ENCODE measurements around the gene CAPN10.

Gene CAPN10

DNA sequence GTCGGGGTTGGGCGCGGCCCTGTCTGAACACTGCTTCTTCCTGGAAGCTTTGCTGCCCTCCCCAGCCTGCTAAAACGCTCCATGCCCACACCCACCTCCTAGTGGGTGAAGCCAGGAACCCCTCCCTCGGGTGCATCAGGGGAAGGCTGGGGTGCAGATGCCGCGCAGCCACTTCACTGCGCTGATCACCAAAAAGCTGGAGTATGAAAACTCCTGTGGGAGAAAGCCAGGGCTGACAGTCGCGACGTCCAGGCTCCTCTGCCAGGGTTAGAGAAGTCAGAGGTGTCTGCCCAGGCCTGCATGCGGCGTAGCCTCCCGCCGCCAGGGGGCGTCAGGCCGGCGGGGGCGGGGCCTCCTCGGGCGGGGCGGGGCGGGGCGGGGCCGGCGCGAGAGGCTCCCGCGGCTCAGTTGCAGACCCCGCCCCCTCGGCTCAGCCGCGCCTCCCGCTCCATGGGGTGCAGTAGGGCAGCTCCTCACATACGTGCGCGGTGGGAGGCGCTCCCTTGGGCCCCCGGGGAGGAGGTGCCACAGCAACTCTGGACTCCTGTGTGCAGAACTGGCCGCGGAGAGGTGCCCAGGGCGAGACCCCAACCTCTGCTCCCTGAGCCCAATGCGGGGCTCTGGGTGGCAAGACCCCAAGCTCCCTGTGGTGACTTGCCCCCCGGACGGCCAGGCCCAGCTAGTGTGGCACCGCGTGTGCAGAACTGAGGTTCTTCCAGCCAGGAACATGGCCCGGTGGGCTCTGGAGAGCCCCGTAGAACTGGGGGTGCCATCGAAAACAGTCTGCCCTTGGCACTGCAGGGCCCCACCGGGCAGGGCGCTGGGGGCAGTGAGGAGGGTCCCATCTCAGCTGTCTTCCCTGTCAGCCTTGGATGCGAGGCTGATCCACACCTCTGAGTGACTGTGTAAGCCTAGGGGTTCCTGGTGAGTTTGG, 20.1 kb upstream of the CAPN10 start:
- Mint-ChIP-seq H3K4me1 (peaks cover 71% of the 10 kb centered on the region), H3K4me3 (peak overlapping the region; percentile 91), H3K36me3 (ENCODE audit: insufficient read depth) (peaks cover 32% of the 10 kb centered on the region), H3K27me3 (no peaks in the 10 kb centered on the region), H3K9me3 (no peaks in the 10 kb centered on the region), H3K27ac (ENCODE audit: low read depth) (peak overlapping the region; percentile 98)
- ATAC-seq (replicated peaks; ENCODE audit: extremely low read depth, poor library complexity, severe bottlenecking) (peak; percentile 59), DNase-seq (ENCODE audit: low spot score in 2 of 2) (peak; percentile 87 to 89)

DNA sequence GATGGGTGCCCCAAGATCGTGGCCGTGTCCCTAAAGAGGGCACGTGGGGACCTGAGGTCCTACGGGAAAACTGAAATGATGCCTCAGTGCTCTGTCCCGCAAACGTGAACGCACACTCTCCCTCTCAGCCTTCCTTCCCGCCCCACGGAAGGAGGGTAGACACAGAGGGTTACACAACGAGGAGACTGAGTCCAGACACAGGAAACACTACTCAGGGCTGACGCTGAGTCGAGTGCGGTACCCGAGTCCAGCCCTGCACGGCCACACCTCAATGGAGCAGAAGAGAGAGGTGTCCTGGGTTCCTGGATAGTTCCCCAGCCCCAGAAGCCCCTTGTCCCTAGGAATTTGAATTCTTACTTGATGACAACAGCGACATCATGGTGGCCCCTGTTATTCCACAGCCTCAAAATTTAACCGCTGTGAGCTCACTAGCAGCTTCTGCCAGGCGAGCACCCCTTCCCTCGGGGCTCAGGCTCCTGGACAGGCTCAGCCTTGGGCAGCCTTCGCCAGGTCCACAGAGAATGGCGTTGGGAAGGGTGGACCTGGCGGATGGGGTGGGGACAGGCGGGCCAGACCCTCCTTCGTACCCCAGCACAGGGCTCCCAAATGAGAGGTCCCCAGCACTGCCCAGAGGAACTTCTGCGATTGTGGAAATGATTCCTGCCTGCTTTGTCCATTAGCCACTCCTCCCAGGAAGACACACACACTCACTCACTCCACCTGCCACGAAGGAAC, 19.2 kb upstream of the CAPN10 start:
- no peaks in the 10 kb centered on the region for H3K9me3 Mint-ChIP-seq
- H3K36me3 Mint-ChIP-seq (ENCODE audit: insufficient read depth): peaks cover 31% of the 10 kb centered on the region
- H3K27me3 Mint-ChIP-seq: no peaks in the 10 kb centered on the region
- H3K4me1 Mint-ChIP-seq: peaks cover 74% of the 10 kb centered on the region
- DNase-seq (ENCODE audit: low spot score in 2 of 2) (peak in 1 of 2 donors; percentile 19), ATAC-seq (replicated peaks; ENCODE audit: extremely low read depth, poor library complexity, severe bottlenecking) (no peak)
- peak overlapping the region; percentile 91 for H3K4me3 Mint-ChIP-seq
- peak overlapping the region; percentile 98 for H3K27ac Mint-ChIP-seq (ENCODE audit: low read depth)

DNA sequence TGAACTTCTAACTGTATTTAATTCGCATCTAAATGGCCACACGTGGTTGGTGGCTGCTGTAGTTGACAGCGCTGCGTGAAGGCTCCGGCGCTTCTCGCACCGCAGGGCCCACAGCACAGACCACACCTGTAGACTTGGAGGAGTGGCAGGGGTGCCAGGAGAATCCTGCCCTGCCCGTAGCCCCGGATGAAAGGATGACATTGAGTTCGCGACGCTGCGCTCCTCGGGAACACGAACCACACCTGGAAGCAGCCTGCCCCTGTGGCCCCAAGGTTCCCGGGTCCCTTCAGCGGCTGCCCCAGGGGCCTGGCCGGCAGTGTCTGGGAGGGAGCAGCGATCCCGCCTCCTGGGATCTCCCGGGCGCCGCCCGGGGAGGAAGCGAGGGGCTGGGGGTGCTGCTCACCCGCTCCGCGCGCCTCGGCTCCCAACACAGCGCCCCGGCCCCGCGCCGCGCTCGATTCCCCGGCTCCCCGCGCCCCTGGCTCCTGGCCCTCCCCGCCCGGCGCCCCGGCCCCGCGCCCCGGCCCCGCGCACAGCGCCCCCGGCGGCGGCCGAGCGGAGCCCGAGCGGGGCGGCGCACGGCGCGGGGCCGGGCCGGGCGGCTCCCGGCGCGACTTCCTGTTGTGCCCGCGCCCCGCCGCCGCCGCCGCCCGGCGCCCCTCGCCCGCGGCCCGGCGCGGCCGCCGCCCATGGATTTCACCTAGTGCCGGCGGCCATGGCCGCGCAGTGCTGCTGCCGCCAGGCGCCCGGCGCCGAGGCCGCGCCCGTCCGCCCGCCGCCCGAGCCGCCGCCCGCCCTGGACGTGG, 18.5 kb upstream of the CAPN10 start, which contains the start of gene RNPEPL1:
Gene RNPEPL1, plus strand, starts transcription at position 613 of the 806 bp plus-strand sequence. Its CDS starts 103 bp downstream, at position 716.
- Mint-ChIP-seq H3K27me3 (no peaks in the 10 kb centered on the region), H3K4me3 (peak within 1 kb of the TSS; percentile 91), H3K9me3 (no peaks in the 10 kb centered on the region), H3K36me3 (ENCODE audit: insufficient read depth) (peaks cover 31% of the 10 kb centered on the region), H3K4me1 (peaks cover 78% of the 10 kb centered on the region), H3K27ac (ENCODE audit: low read depth) (peak within 1 kb of the TSS; percentile 98)
- ATAC-seq (replicated peaks; ENCODE audit: extremely low read depth, poor library complexity, severe bottlenecking) (peak; percentile 2), DNase-seq (ENCODE audit: low spot score in 2 of 2) (peak; percentile 39 to 44)

DNA sequence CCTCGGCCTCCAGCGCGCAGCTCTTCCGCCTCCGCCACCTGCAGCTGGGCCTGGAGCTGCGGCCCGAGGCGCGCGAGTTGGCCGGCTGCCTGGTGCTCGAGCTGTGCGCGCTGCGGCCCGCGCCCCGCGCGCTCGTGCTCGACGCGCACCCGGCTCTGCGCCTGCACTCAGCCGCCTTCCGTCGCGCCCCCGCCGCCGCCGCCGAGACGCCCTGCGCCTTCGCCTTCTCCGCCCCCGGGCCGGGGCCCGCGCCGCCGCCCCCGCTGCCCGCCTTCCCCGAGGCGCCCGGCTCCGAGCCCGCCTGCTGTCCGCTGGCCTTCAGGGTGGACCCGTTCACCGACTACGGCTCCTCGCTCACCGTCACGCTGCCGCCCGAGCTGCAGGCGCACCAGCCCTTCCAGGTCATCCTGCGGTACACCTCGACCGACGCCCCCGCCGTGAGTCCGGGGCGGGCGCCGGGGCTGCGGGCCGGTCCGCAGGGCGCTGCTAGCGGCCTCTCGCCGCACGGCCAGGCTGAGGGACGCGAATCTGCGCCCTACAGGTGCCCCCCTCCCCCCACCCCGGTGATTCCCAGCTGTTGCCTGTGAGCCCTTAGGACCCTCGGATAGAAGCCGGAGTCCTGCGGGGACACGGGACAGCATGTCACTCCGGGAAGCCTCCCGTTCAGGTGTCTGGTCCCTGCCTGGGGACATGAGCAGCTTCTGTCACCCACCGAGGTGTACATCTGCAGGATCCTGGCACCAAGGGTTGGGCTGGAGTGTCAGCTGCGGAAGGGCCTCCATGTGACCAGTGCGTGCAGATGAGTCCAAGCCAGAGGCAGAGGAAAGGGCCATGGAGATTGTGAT, 17.6 kb upstream of the CAPN10 start:
- peaks cover 71% of the 10 kb centered on the region for H3K4me1 Mint-ChIP-seq
- peak; percentile 44 to 56 for DNase-seq (ENCODE audit: low spot score in 2 of 2)
- H3K36me3 Mint-ChIP-seq (ENCODE audit: insufficient read depth): peaks cover 30% of the 10 kb centered on the region
- H3K9me3 Mint-ChIP-seq: no peaks in the 10 kb centered on the region
- no peaks in the 10 kb centered on the region for H3K27me3 Mint-ChIP-seq
- no peak for ATAC-seq (replicated peaks; ENCODE audit: extremely low read depth, poor library complexity, severe bottlenecking)
- peak overlapping the region; percentile 36 for H3K27ac Mint-ChIP-seq (ENCODE audit: low read depth)
- H3K4me3 Mint-ChIP-seq: peak overlapping the region; percentile 84

DNA sequence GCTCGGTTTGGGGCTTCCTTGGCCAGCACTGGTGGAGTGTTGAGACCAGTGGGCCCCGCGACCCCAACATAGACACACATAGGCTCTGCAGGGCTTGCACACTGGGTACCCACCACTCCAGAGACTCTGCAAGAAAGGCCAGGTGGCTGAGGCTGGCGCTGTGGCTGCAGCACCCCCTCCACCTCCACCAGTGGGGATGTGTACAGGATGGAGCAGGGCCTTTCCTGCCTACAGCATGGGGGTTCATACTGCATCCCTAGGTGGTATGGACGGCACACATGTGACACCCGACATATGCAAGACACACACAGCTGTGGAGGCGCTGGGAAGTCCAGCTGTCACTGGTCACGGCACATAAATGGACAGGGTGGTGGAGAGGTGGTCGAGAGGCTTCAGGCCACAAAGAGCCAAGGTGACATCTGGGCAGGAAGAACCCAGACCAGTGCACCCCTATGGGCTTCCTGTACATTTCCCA, 17.0 kb upstream of the CAPN10 start:
- Mint-ChIP-seq H3K27me3 (no peaks in the 10 kb centered on the region), H3K4me1 (peaks cover 65% of the 10 kb centered on the region), H3K36me3 (ENCODE audit: insufficient read depth) (peaks cover 30% of the 10 kb centered on the region), H3K4me3 (peak overlapping the region; percentile 84), H3K27ac (ENCODE audit: low read depth) (peak overlapping the region; percentile 36), H3K9me3 (no peaks in the 10 kb centered on the region)
- ATAC-seq (replicated peaks; ENCODE audit: extremely low read depth, poor library complexity, severe bottlenecking) (no peak), DNase-seq (ENCODE audit: low spot score in 2 of 2) (no peak)

DNA sequence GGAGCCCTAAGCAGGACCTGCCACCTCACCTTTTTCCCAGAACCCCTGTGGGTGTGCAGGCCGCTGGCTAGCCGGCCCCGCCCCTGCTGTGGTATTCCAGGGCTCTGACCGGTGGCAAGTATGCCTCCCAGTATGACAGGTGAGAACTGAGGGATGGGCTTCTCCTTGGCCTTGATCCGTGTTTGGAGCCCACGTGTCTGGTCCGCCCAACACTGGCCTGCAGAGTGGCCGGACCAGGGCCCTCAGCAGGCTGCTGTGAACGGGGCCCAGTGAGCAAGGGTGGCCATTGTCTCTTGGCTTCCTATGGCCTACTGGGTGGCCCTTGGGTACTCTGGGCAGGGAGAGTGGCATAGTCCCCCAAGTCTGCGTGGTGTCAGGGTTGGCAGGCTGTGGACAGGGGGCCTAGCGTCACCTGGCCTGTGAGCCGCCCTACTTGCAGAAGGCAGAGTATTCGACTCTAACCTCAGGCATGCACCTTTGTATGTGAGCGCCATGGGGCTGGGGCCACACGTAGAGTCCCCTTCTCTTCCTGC, 16.5 kb upstream of the CAPN10 start:
- peak overlapping the region; percentile 84 for H3K4me3 Mint-ChIP-seq
- H3K27ac Mint-ChIP-seq (ENCODE audit: low read depth): peak overlapping the region; percentile 36
- peaks cover 25% of the 10 kb centered on the region for H3K36me3 Mint-ChIP-seq (ENCODE audit: insufficient read depth)
- ATAC-seq (replicated peaks; ENCODE audit: extremely low read depth, poor library complexity, severe bottlenecking) (no peak), DNase-seq (ENCODE audit: low spot score in 2 of 2) (no peak)
- no peaks in the 10 kb centered on the region for H3K9me3 Mint-ChIP-seq
- H3K4me1 Mint-ChIP-seq: peaks cover 60% of the 10 kb centered on the region
- no peaks in the 10 kb centered on the region for H3K27me3 Mint-ChIP-seq

DNA sequence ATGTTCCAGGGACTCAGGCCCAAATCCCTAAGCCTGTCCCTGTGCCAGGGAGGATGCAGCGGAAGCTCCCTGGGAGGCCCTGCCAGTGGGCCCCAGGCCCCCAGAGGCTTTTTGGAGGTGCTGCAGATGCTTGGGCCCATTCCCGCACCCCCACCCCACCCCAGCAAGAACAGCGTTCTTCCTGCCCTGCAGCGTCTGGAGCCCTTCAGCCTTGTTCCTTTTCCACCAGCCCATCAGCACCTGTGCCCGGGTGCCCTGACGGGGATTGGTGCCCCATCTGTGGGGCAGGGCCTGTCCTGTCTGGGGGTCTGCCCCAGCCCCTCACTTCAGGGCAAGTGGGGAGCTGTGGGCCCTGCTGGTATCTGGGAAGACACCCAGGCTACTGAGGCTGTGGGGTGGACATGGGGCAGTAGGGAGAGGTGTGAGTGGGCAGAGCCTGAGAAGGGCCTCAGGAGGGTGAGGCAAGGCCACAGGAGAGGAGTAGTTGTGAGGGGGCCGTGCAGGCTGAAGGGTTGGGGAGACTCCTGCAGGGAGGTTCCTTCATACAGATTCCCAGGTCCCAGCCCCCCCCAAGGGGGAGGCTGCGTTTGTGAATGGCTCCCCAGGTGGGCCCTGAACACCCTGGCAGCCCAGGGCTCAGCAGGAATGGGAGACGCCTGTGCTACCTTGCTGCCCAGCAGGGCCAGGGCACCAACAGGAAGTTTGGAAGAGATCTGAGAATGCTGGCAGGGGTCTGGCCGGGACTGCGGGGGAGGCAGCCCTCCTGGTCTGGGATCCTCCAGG, 15.8 kb upstream of the CAPN10 start:
- H3K36me3 Mint-ChIP-seq (ENCODE audit: insufficient read depth): peaks cover 19% of the 10 kb centered on the region
- H3K27ac Mint-ChIP-seq (ENCODE audit: low read depth): peak overlapping the region; percentile 62
- ATAC-seq (replicated peaks; ENCODE audit: extremely low read depth, poor library complexity, severe bottlenecking): no peak

DNA sequence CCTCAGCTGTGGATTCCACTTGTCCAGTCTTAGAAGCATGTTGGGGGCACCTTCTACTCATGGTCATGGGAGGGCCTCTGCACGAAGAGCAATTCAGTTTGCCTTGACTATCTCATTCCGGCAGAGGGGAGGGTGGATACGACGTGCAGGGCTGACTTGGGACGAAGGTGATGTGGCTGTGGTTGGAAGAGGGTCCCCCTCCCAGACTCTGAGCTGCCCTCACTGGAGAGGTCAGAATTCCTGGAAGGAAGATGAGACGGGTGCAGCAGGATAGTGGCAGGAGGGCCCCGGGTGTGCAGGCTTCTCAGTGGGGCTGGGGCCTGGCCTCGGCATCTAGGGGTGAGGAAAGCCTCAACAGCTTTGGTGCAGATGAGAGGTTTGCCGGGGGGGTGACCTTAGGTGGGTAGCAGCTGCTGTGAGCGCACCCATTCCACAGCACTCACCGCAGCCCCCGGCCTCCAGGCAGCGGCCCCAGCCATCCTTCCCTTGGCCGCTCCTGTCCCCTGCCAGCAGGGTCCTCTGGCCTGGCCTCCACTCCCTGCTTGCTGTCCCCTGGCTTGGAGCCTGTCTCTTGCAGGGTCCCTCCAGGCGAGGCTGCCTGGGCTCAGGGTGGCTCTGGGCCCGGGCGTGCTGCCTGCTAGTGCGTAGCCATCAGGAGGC, 15.1 kb upstream of the CAPN10 start:
- Mint-ChIP-seq H3K27me3 (no peaks in the 10 kb centered on the region), H3K4me3 (peak overlapping the region; percentile 84), H3K9me3 (no peaks in the 10 kb centered on the region), H3K27ac (ENCODE audit: low read depth) (peak overlapping the region; percentile 62), H3K4me1 (peaks cover 46% of the 10 kb centered on the region), H3K36me3 (ENCODE audit: insufficient read depth) (peaks cover 17% of the 10 kb centered on the region)
- no peak for DNase-seq (ENCODE audit: low spot score in 2 of 2)
- ATAC-seq (replicated peaks; ENCODE audit: extremely low read depth, poor library complexity, severe bottlenecking): no peak

More for the DNA sequence above, 15.8 kb upstream of the CAPN10 start:
- Mint-ChIP-seq H3K4me1 (peaks cover 53% of the 10 kb centered on the region), H3K4me3 (peak overlapping the region; percentile 84), H3K27me3 (no peaks in the 10 kb centered on the region), H3K9me3 (no peaks in the 10 kb centered on the region)
- DNase-seq (ENCODE audit: low spot score in 2 of 2): no peak

DNA sequence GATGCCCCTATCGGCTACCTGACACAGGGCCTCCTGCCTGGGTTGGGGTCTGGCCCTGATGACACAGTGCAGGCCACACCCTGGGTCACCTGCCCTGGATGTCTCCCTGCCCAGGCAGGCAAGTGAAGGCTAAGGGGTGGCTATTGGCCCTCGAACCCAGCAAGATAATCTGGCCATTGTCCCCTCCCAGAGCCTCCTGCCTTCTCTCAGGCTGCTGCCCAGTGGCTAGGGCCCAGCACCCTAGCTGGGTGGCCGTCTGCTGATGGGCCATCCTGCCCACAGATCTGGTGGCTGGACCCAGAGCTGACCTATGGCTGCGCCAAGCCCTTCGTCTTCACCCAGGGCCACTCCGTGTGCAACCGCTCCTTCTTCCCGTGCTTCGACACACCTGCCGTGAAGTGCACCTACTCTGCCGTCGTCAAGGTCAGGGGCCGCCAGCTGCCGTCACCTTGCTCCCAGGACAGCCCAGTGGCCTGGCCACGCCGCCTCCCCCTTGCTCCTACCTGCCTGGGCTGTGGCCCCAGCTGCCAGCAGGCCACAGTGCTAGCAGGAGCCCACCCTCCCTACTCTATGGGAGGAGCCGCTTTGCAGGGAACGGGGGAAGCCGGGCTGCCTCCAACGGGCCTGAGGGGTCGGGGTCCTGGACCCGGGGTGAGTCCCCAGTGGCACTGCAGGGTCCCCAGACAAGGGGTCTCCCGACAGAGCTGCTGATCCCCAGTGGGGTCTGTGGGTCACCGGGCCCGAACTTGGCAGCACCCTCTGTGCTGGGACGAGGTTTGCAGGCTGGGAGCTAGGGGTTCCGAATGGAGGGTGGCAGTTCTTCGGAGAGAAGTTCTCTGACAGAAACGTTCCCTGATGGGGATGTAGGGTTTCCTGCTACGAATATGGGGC, 14.1 kb upstream of the CAPN10 start:
- H3K27ac Mint-ChIP-seq (ENCODE audit: low read depth): no peak overlapping the region
- no peak overlapping the region for H3K4me3 Mint-ChIP-seq
- H3K27me3 Mint-ChIP-seq: no peaks in the 10 kb centered on the region
- H3K9me3 Mint-ChIP-seq: no peaks in the 10 kb centered on the region
- H3K4me1 Mint-ChIP-seq: peaks cover 39% of the 10 kb centered on the region
- no peak for ATAC-seq (replicated peaks; ENCODE audit: extremely low read depth, poor library complexity, severe bottlenecking)
- peaks cover 17% of the 10 kb centered on the region for H3K36me3 Mint-ChIP-seq (ENCODE audit: insufficient read depth)
- no peak for DNase-seq (ENCODE audit: low spot score in 2 of 2)

DNA sequence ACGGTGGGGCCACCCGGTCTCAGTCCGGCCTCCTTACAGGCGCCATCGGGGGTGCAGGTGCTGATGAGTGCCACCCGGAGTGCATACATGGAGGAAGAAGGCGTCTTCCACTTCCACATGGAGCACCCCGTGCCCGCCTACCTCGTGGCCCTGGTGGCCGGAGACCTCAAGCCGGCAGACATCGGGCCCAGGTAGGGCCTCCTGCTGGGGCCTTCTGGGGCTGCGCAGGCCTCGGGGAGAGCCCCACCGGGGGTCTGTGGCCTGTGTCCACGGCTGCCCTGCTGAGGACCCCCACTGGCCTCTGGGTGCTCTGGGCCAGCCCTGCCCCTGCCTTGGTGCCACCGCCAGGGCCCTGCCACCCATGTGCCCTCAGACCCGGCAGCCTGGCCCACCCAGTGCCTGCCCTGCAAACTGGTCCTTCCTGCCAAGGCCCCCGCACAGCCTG, 13.4 kb upstream of the CAPN10 start:
- Mint-ChIP-seq H3K4me1 (peaks cover 33% of the 10 kb centered on the region), H3K36me3 (ENCODE audit: insufficient read depth) (peaks cover 15% of the 10 kb centered on the region), H3K27ac (ENCODE audit: low read depth) (no peak overlapping the region), H3K4me3 (no peak overlapping the region), H3K27me3 (no peaks in the 10 kb centered on the region), H3K9me3 (no peaks in the 10 kb centered on the region)
- no peak for DNase-seq (ENCODE audit: low spot score in 2 of 2)
- no peak for ATAC-seq (replicated peaks; ENCODE audit: extremely low read depth, poor library complexity, severe bottlenecking)

Data from central memory CD8-positive, alpha-beta T cell (primary cell).